LHCN-M2 (cell line): ENCODE results near the gene GLB1L2. TPM values are rescaled to one million over a fixed set of nuclear protein-coding genes. Genes with fewer than 3 reads are reported as not detected.

Experiments
- DNase-seq: peaks from one replicate; pipeline ENCODE4 v3.0.0-alpha.2; 2012; ENCODE audit warnings: low read depth
- total RNA-seq: library from RNA; depleted of rRNA; stranded (reverse); fragments of >200 nt; gene quantifications from 2 replicates; pipeline ENCODE4 v1.2.3, GENCODE V29; 2014

The GLB1L2 gene
- total RNA-seq, 1 experiment from 2014 or later: not detected

GRCh38 chr11:134384406-134384805, 52.6 kb downstream of the GLB1L2 start:
- DNase-seq: no peak

GRCh38 chr11:134385171-134385570, 53.4 kb downstream of the GLB1L2 start:
- no peak for DNase-seq

GRCh38 chr11:134385774-134386565, 54.2 kb downstream of the GLB1L2 start:
- no peak for DNase-seq

GRCh38 chr11:134386945-134387344, 55.2 kb downstream of the GLB1L2 start:
- no peak for DNase-seq

GRCh38 chr11:134387501-134387900, 55.7 kb downstream of the GLB1L2 start:
- no peak for DNase-seq

GRCh38 chr11:134388590-134388989, 56.8 kb downstream of the GLB1L2 start:
- DNase-seq: no peak

- DNase-seq: no peak
Measured at GRCh38 chr11:134389464-134390180, 57.8 kb downstream of the GLB1L2 start.

- no peak for DNase-seq
Measured at GRCh38 chr11:134390706-134391569, 59.1 kb downstream of the GLB1L2 start.

GRCh38 chr11:134391656-134392055, 59.9 kb downstream of the GLB1L2 start:
- DNase-seq: no peak

- no peak for DNase-seq
Measured at GRCh38 chr11:134392953-134393615, 61.3 kb downstream of the GLB1L2 start.

- DNase-seq: no peak
Measured at GRCh38 chr11:134393638-134394037, 61.9 kb downstream of the GLB1L2 start.

GRCh38 chr11:134394311-134394710, 62.5 kb downstream of the GLB1L2 start:
- DNase-seq: no peak

GRCh38 chr11:134395002-134395401, 63.2 kb downstream of the GLB1L2 start:
- no peak for DNase-seq

- DNase-seq: no peak
Measured at GRCh38 chr11:134397304-134398078, 65.7 kb downstream of the GLB1L2 start.

GRCh38 chr11:134398079-134398444, 66.3 kb downstream of the GLB1L2 start:
- DNase-seq: no peak

GRCh38 chr11:134398644-134399292, 67.0 kb downstream of the GLB1L2 start:
- no peak for DNase-seq

GRCh38 chr11:134399293-134399654, 67.5 kb downstream of the GLB1L2 start:
- DNase-seq: no peak

- DNase-seq: no peak
Measured at GRCh38 chr11:134399996-134400395, 68.2 kb downstream of the GLB1L2 start.

- DNase-seq: no peak
Measured at GRCh38 chr11:134401825-134402809, 70.3 kb downstream of the GLB1L2 start.
